Urinary bladder (tissue), 4 donors: ENCODE results near the gene CTPS2. TPM values are rescaled to one million over a fixed set of nuclear protein-coding genes. Genes with fewer than 3 reads are reported as not detected.
"Not testable (repeated sequence)": the region's sequence is repeated elsewhere in the genome, so short reads cannot be mapped to it uniquely, and the experiment has no call there.

Source experiments
- DNase-seq: peaks from one replicate; pipeline ENCODE4 v3.0.0-alpha.2; 2015; ENCODE audit errors: extremely low spot score
- H3K27ac ChIP-seq: one replicate; pipeline ENCODE4 v1.5.1; 2013; ENCODE audit warnings: low read depth, mild to moderate bottlenecking, moderate library complexity
- H3K36me3 ChIP-seq: one replicate; pipeline ENCODE4 v1.6.1; 2013; ENCODE audit warnings: mild to moderate bottlenecking, moderate library complexity; ENCODE audit not compliant: insufficient read depth
- H3K4me1 ChIP-seq: one replicate; pipeline ENCODE4 v1.6.1; 2013; ENCODE audit warnings: mild to moderate bottlenecking, moderate library complexity; ENCODE audit not compliant: insufficient read depth
- H3K4me3 ChIP-seq: one replicate; pipeline ENCODE4 v1.5.1; 2013; ENCODE audit warnings: low read depth, low read length
- WGBS: extraction: QIAGEN DNeasy Blood & Tissue Kit; methylation state at CpG from one replicate; pipeline ENCODE4 v1.1.7; 2013; 5-methylcytosine and 5-hydroxymethylcytosine counted together
- polyA plus RNA-seq: library from polyadenylated mRNA; stranded (reverse); fragments of 200-250 nt; gene quantifications from one replicate; pipeline ENCODE4 v1.2.3, GENCODE V29; 2013
- total RNA-seq: library from RNA; depleted of rRNA; stranded (reverse); fragments of >200 nt; gene quantifications from one replicate; pipeline ENCODE4 v1.2.3, GENCODE V29; 2014
- donor health status: healthy with polysubstance abuse.
- donor health status: healthy.

The CTPS2 gene
- total and polyA plus RNA-seq, 2 donors = 9.9 to 38.8 TPM

DNA sequence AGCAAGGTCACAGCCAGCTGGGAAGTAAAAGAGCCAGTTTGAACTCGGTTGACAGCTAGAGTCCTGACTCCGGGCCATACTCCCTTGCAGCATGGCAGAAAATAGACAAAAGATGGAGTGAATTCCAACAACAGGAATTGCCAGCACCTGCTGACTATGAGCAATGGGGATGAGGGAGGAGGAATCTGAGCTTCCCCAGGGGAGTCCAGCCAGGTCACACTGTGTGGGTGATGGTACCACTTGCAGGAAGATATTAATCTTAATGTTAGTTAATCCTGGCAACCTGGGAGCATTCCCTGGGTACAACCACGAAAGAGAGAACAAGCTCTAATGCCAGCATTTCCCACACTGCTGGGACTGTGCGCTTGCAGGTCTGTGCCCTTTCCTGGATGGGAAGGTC, 110.6 kb downstream of the CTPS2 start:
- Histone ChIP-seq H3K4me3 (no peak overlapping the region), H3K4me1 (no peaks in the 10 kb centered on the region), H3K36me3 (no peaks in the 10 kb centered on the region), H3K27ac (no peak overlapping the region)
- 79% methylated on average over 4 of the region's 4 CpGs for WGBS
- DNase-seq = no peak

DNA sequence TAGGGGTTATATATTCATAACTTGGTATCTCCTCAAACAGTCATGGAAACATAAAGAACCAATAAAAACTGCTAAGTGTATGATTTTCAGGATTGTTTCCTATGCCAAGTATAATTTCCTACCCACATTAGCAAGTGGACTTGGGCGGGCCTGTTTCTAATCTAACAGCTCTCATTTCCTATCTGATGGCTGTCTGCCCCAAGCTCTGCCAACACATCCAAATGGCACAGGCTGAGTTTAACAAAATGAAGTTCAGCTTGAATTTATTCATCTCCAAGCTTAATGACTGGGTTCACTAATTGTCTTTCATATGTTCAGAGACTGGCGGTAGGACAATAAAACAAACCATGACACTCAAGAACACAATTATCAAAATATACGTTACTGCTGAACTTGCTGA, 118.0 kb downstream of the CTPS2 start:
- Histone ChIP-seq H3K27ac (no peak overlapping the region), H3K4me1 (no peaks in the 10 kb centered on the region), H3K4me3 (no peak overlapping the region), H3K36me3 (no peaks in the 10 kb centered on the region)
- DNase-seq = no peak
- 83% methylated on average over 3 of the region's 3 CpGs for WGBS

DNA sequence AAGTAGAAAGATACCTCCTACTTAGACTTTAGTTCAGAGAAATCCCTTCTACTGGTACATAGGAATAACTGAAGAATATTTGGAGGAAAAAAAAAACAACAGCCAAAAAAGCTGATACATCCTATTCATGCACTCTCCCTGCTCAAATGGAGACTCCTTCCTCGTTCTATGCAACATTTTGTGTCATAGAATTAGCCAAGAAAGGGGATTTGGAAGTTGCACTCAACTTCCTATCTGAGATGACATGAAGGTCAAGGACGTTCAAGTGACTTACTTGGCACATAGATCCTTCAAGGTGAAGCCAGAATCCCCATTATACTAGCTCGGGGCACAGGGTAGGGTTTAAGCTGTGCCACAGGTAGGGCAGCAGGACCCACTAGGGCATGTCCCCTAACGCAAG, 118.7 kb downstream of the CTPS2 start:
- no peak for DNase-seq
- WGBS = 74% methylated on average over 4 of the region's 4 CpGs

DNA sequence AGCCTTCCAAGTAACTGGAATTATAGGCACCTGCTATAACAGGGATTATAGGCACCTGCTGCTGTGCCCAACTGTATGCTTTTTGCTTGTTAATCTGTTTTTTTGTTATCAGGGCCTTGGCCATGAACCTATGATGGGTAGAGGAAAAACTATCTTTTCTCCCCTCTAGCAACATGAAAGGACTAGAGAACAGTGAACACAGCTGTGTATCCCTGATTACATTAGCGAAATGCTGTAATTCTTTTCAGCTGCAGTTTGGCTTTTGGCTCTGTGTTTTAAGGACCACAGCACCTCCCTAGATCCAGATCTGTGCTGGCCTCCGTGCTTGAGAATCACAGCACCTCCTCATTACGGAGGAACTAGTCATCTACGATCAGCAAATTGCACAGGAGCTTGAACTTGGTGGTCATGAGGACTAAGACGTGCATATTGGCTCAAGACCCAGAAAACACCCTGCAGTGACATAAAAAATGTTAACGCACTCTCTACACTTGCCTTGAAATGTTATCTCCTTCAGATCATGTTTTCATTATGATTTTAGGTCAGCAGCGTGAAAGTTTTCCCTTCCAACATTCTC, 120.2 kb downstream of the CTPS2 start:
- no peak overlapping the region for H3K4me3 ChIP-seq
- no peak overlapping the region for H3K27ac ChIP-seq
- WGBS = 82% methylated on average over 7 of the region's 7 CpGs
- no peak for DNase-seq
- H3K4me1 ChIP-seq = no peaks in the 10 kb centered on the region
- no peaks in the 10 kb centered on the region for H3K36me3 ChIP-seq

More for the DNA sequence above, 118.7 kb downstream of the CTPS2 start:
- no peak overlapping the region for H3K27ac ChIP-seq
- no peak overlapping the region for H3K4me3 ChIP-seq
- no peaks in the 10 kb centered on the region for H3K4me1 ChIP-seq
- no peaks in the 10 kb centered on the region for H3K36me3 ChIP-seq

DNA sequence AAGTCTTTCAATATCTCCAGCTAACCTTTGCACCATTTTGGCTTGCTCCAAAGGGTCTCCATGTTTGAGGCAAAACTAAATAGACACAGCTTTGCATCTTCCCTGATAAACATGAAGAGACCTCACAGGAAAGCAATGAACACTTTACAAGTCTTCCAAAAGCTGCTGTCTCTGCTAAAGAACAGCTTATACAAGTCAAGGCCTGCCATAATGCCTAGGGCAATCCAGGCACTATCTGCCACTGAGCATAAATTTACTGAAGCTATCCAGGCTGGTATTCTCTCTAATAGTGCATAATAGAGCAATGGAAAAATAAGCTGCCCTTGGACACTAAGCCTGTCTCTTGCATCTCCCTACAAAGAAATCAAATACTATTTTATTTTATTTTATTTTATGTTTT, 122.6 kb downstream of the CTPS2 start:
- no peak for DNase-seq
- no peak overlapping the region for H3K27ac ChIP-seq
- H3K4me1 ChIP-seq = no peaks in the 10 kb centered on the region
- no peak overlapping the region for H3K4me3 ChIP-seq
- no peaks in the 10 kb centered on the region for H3K36me3 ChIP-seq

DNA sequence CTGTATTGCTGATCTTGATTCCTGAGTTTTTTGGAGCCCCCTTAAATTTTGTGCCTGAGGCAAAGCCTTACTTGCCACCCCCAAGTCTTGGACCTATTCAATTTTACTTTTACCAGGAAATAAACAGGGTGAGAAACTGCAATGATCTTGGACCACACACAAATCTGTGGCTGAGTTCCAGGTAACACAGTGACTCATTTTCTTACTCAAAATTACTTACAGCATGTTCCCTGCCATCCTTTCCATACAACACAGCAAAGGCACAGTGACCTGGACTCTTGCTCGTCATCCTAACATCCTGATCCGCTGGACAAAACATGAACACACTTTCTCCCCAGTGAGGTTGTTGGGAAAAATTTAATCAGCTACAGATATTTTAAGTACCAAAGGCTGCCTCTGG, 123.3 kb downstream of the CTPS2 start:
- Histone ChIP-seq H3K27ac (no peak overlapping the region), H3K36me3 (no peaks in the 10 kb centered on the region), H3K4me1 (no peaks in the 10 kb centered on the region), H3K4me3 (no peak overlapping the region)
- WGBS = 66% methylated on average over 2 of the region's 2 CpGs
- no peak for DNase-seq

DNA sequence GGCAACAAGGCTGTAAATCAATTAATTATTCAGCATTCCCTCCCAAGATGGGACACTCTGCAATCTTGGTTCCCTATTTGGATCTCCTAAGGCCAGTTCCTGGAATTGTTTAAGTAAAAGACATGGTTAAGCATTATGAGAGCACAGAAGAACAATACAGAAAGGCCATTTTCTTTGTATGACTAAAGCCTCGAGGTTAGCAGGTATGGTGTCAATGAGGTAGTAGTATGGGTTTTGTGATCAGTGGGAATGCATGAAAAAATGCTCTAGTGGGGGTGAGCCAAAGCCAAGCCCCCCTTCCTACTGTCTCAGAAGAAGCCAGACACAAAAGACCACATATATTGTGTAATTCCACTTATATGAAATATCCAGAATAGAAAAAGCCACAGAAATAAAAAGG, 124.2 kb downstream of the CTPS2 start:
- no peak for DNase-seq
- Histone ChIP-seq H3K36me3 (no peaks in the 10 kb centered on the region), H3K27ac (no peak overlapping the region), H3K4me1 (no peaks in the 10 kb centered on the region), H3K4me3 (no peak overlapping the region)
- 90% methylated on average over 1 of the region's 1 CpG for WGBS

DNA sequence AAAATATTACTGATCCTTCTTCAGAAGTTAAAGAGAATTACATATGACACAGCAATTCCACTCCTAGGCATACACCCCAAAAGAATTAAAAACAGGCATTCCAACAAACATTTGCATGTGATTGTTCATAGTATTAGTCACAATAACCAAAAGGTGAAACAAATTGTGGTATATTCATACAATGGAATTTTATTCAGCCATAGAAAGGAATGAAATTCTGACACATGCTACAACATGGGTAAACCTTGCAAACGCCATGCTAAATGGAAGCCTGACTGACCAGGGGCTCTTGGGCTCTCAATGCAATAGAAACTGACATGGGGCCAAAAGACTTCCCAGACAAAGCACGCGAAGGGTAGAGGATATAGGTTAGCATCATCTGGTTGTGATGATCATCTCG, 124.6 kb downstream of the CTPS2 start:
- no peak for DNase-seq
- 83% methylated on average over 4 of the region's 4 CpGs for WGBS
- H3K36me3 ChIP-seq = no peaks in the 10 kb centered on the region

DNA sequence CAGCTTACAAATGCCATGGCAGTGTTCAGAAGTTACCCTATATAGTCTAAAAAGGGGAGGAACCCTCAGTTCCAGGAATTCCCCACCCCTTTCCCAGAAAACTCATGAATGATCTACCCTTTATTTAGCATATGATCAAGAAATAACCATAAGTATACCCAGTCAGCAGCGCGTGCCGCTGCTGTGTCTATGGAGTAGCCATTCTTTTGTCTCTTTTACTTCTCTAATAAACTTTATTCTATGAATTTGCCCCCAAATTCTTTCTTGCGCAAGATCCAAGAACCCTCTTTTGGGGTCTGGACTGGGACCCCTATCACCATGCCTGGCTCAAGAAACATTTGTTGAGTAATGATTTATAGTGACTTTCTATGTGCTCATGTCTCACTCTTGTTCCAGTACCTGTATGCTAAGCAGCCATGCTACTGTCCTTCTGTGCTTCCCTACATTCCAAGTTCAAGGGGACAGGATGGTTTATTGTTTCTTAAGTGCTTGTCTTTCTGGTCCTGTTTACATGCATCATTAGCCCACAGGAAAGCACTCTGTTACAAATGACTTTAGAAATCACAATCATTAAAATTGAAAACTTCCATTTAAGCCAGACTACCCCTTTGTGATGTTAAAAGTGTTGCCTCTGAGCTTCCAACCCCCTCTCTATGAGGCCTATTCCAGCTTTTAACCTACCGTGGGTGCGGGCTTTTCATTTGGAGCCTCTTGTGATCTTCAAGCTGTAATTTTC, 125.9 kb downstream of the CTPS2 start:
- no peak for DNase-seq
- H3K27ac ChIP-seq = no peak overlapping the region

More for the DNA sequence above, 124.6 kb downstream of the CTPS2 start:
- no peaks in the 10 kb centered on the region for H3K4me1 ChIP-seq
- no peak overlapping the region for H3K4me3 ChIP-seq
- H3K27ac ChIP-seq = no peak overlapping the region

DNA sequence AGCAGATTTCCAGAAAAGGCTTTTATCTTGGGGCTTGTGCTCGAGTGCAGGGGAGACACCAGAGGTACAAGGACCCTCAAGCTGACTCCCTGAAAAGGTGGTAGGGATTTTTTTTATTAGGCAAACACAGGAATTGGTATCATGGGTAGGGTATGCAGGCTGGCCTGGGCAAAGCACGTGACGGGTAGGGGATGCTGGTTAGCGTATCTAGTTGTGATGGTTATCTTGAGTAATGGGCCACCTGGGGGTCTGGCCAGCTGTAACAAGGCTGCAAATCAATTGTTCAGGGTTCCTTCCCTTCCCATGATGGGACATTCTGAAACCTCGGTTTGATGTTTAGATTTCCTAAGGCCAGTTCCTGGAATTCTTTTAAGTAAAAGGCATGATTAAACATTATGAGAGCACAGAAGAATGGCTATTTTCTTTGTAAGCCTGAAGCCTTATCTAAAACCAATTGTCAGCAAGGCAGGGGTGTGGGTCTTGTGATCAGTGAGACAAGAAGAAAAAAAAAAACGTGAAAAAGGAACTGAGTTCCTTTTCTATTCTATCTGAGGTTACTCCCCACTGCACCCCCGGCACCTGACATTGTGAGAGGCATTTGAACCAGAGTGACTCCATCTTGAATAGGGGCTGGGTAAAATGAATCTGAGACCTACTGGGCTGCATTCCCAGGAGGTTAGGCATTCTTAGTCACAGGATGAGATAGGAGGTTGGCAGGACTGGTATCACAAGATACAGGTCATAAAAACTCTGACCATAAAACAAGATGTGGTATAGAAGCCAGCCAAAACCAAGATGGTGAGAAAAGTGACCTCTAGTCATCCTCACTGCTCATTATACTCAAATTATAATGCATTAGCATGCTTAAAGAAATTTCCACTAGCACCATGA, 126.7 kb downstream of the CTPS2 start:
- H3K27ac ChIP-seq = no peak overlapping the region
- H3K4me1 ChIP-seq = no peaks in the 10 kb centered on the region
- DNase-seq = no peak
- WGBS = 54% methylated on average over 7 of the region's 7 CpGs
- no peaks in the 10 kb centered on the region for H3K36me3 ChIP-seq
- H3K4me3 ChIP-seq = no peak overlapping the region

More for the DNA sequence above, 125.9 kb downstream of the CTPS2 start:
- no peak overlapping the region for H3K4me3 ChIP-seq
- no peaks in the 10 kb centered on the region for H3K4me1 ChIP-seq
- H3K36me3 ChIP-seq = no peaks in the 10 kb centered on the region
- 89% methylated on average over 6 of the region's 6 CpGs for WGBS

DNA sequence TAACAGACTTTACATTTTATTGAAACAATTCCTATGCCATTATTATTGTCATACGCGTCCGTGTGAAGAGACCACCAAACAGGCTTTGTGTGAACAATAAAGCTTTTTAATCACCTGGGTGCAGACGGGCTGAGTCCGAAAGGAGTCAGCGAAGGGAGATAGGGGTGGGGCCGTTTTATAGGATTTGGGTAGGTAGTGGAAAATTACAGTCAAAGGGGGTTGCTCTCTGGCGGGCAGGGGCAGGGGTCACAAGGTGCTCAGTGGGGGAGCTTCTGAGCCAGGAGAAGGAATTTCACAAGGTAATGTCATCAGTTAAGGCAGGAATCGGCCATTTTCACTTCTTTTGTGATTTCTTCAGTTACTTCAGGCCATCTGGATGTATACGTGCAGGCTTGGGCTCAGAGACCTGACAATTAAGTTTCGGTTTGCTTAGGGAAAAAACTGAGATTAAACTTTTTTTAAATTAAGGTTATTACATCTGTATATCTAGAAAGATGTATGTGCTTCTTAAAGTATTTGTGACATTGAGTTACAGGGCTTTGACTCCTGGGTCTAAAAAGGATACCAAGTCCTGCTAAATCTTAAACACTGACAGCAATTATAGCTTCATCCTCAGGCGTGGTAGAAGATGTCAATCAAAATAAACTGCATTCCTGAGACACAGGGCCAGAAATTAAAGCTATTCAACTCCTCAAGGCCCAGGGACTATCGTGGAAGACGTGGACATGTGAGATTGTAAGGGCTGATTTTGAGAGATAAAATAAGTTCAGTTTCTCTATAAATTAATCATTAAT, 132.3 kb downstream of the CTPS2 start:
- WGBS = 54% methylated on average over 14 of the region's 14 CpGs
- H3K4me3 ChIP-seq, H3K36me3 ChIP-seq, H3K27ac ChIP-seq, H3K4me1 ChIP-seq, DNase-seq: not testable (repeated sequence)

DNA sequence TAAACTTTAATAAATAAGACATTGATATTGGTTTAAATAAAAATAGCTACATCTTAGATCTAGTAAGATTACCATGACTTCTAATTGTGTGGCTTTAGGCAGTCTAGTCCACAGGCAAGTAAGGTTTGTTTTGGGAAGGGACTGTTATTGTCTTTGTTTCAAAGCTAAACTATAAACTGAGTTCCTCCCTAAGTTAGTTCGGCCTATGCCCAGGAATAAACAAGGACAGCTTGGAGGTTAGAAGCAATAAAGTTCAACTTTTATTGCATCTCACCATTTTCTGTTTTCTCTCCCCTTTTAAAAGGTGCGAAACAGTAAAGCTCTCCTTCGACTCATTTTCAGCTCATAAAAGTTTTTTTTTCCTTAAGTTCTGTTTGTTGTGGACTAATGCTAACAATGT, 133.0 kb downstream of the CTPS2 start:
- Histone ChIP-seq H3K36me3 (no peaks in the 10 kb centered on the region), H3K4me3 (no peak overlapping the region), H3K27ac (no peak overlapping the region), H3K4me1 (no peaks in the 10 kb centered on the region)
- WGBS = 41% methylated on average over 3 of the region's 3 CpGs
- DNase-seq = no peak

DNA sequence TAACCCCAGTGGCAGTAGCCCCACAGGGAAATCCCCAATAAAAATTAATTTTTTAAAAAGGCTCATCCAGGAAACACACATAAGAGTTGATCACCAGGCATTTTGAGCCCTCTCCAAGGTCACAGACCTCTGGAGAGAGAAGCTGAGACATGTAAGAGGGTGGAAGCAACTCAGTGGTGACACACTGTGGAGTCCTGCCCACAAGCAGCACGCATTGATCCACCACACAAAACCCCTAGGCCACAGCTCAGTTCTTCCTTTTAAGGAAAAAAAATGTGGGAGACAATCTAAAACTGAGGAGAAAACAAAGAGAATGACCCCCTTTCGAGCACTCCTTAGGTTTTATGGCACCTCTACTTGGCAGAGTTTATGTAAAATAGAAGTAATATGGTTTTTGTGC, 134.3 kb downstream of the CTPS2 start:
- no peak for DNase-seq
- Histone ChIP-seq H3K36me3 (no peaks in the 10 kb centered on the region), H3K27ac (no peak overlapping the region), H3K4me1 (no peaks in the 10 kb centered on the region), H3K4me3 (no peak overlapping the region)
- 70% methylated on average over 2 of the region's 2 CpGs for WGBS
